A549 (cell line): Measurements from ENCODE around the gene ATG4B. TPM values are rescaled to one million over a fixed set of nuclear protein-coding genes. Genes with fewer than 3 reads are reported as not detected.

Experiments used
- ATAC-seq, 2 experiments: fragments of 200-7000 bp in 1 of 2; fragments of >200 bp in 1 of 2; cut with Nextera tagmentation in 1 of 2; cut with Tn5 transposase in 1 of 2; 3 replicates each; pipeline versions ENCODE4 v1.8.0 to v1.9.1; 2018 to 2020; ENCODE audit warnings: mild to moderate bottlenecking in 1 of 2, moderate library complexity in 1 of 2
- CTCF ChIA-PET: fragments of 300-600 bp; sonication (Branson Sonifier 250); formaldehyde crosslinking; extraction: SDS; loops from one replicate; lab custom pipeline; 2021; ENCODE audit warnings: antibody characterized with exemption, inconsistent platforms; lab: Yijun Ruan, JAX
- POLR2A ChIA-PET: fragments of 350-600 bp; formaldehyde crosslinking; extraction: SDS; loops from one replicate; lab custom pipeline; 2021; ENCODE audit warnings: antibody characterized with exemption, inconsistent platforms; lab: Yijun Ruan, JAX
- DNase-seq, 2 experiments: peaks; one replicate each; pipeline versions ENCODE4 v3.0.0 to v3.0.0-alpha.2; 2011 to 2016; ENCODE audit warnings: low read depth in 1 of 2, low spot score in 1 of 2
- FAIRE-seq: peaks from 2 replicates; lab custom pipeline; 2011; peaks lifted over from hg19 to GRCh38; lab: Jason Lieb, UNC
- H3K27ac ChIP-seq, 2 experiments: fragments of >200 bp; sonication (Bioruptor Twin); formaldehyde crosslinking; 3 replicates each; pipeline ENCODE4 v1.5.1; 2016 to 2017
- H3K4me1 ChIP-seq: fragments of >200 bp; sonication (Bioruptor Twin); formaldehyde crosslinking; 3 replicates; pipeline ENCODE4 v1.6.1; 2016
- H3K4me2 ChIP-seq: fragments of >200 bp; sonication (Bioruptor Twin); formaldehyde crosslinking; 3 replicates; pipeline ENCODE4 v1.6.1; 2016
- H3K4me3 ChIP-seq: fragments of >200 bp; sonication (Bioruptor Twin); formaldehyde crosslinking; 3 replicates; pipeline ENCODE4 v1.5.1; 2016
- H3K9me3 ChIP-seq: fragments of >200 bp; sonication (Bioruptor Twin); formaldehyde crosslinking; 3 replicates; pipeline ENCODE4 v1.6.1; 2016
- FOSB ChIP-seq: fragments of 250-450 bp; sonication (Bioruptor Pico); IDR thresholded peaks from 2 replicates; pipeline ENCODE4 v1.5.0; 2020; ENCODE audit warnings: mild to moderate bottlenecking, moderate library complexity
- HOXB13 ChIP-seq: fragments of 250-450 bp; sonication (Bioruptor Pico); IDR thresholded peaks from 2 replicates; pipeline ENCODE4 v1.5.0; 2020; ENCODE audit warnings: low read depth, mild to moderate bottlenecking, moderate library complexity
- KDM5A ChIP-seq: fragments of 200-600 bp; sonication (generic); IDR thresholded peaks from 2 replicates; pipeline ENCODE4 v1.6.1; 2016; ENCODE audit warnings: antibody characterized with exemption, mild to moderate bottlenecking
- PHF8 ChIP-seq: fragments of 200-600 bp; sonication (generic); IDR thresholded peaks from 2 replicates; pipeline ENCODE4 v1.6.1; 2016; ENCODE audit warnings: low read depth, mild to moderate bottlenecking, antibody characterized with exemption, moderate library complexity, borderline replicate concordance
- RAD21 ChIP-seq, 2 experiments: fragments of >200 bp in 1 of 2; sonication (Bioruptor Twin) in 1 of 2; formaldehyde crosslinking in 1 of 2; IDR thresholded peaks in 1 of 2; conservative IDR thresholded peaks in 1 of 2; 2 replicates in 1 of 2; 3 replicates in 1 of 2; pipeline ENCODE4 v1.6.1; 2012 to 2018; ENCODE audit warnings: inconsistent platforms in 1 of 2
- SMC3 ChIP-seq: fragments of >200 bp; sonication (Bioruptor Twin); formaldehyde crosslinking; IDR thresholded peaks from 3 replicates; pipeline ENCODE4 v1.6.1; 2018; ENCODE audit warnings: inconsistent platforms
- ZNF302 ChIP-seq: fragments of 250-450 bp; sonication (Bioruptor Pico); IDR thresholded peaks from 2 replicates; pipeline ENCODE4 v1.9.0; 2021; ENCODE audit warnings: inconsistent platforms, mild to moderate bottlenecking, moderate library complexity
- WGBS: methylation state at CpG from one replicate; pipeline ENCODE4 v1.1.6; 2017; ENCODE audit errors: missing lambda C conversion rate; 5-methylcytosine and 5-hydroxymethylcytosine counted together
- polyA plus RNA-seq, 4 experiments: library from polyadenylated mRNA; depleted of rRNA in 3 of 4; stranded (reverse); fragments of >200 nt; fragmentation: RNase III in 1 of 4; extraction: RNeasy Plus Mini Kit Qiagen cat#74134 plus additional on column Dnase treatment in 1 of 4; gene quantifications; 2 replicates in 3 of 4; 3 replicates in 1 of 4; pipeline ENCODE4 v1.2.3, GENCODE V29; 2011 to 2017
- TF ChIP-seq, protein P1 (sequence below): fragments of >200 bp; sonication (Bioruptor Twin); formaldehyde crosslinking; IDR thresholded peaks from 3 replicates; pipeline ENCODE4 v1.5.1; 2016
- TF ChIP-seq, protein P2 (sequence below): IDR thresholded peaks from 2 replicates; pipeline ENCODE4 v1.6.1; 2012
- TF ChIP-seq, protein P3 (sequence below): fragments of 450-650 bp; IDR thresholded peaks from 2 replicates; pipeline ENCODE4 v1.6.1; 2014; ENCODE audit warnings: antibody characterized with exemption
- TF ChIP-seq, protein P4 (sequence below): fragments of 250-450 bp; sonication (Bioruptor Pico); IDR thresholded peaks from 2 replicates; pipeline ENCODE4 v1.5.0; 2021; ENCODE audit warnings: mild to moderate bottlenecking, moderate library complexity, borderline replicate concordance

Gene ATG4B
- polyA plus RNA-seq, 2 of the 4 experiments (the other 2 are of a cell fraction): 70.3 to 75.2 TPM

DNA sequence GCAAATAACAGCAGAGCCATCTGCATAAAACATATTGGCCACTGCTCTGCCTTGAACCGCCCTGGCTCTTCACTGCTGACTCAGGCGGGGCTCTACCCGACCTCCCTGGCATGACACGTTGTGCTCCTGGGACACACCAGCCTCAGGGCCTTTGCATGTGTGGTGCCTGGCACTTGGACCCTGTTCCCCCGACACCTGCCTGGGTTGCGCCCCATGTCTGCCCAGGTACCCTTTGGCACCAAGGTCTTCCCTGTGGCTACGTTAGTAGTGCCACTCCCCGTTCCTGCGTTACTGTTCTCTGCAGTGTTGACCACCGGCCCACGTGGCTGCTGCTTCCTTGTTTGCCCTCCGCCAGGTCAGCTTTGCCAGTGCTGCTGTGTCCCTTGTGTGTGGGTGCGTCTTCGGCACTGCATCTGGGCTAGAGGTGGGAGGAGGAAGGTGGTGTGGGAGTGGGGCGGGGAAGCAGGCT lies 20.3 kb downstream of the ATG4B start (continued):
- TF ChIP-seq, protein P1, sequence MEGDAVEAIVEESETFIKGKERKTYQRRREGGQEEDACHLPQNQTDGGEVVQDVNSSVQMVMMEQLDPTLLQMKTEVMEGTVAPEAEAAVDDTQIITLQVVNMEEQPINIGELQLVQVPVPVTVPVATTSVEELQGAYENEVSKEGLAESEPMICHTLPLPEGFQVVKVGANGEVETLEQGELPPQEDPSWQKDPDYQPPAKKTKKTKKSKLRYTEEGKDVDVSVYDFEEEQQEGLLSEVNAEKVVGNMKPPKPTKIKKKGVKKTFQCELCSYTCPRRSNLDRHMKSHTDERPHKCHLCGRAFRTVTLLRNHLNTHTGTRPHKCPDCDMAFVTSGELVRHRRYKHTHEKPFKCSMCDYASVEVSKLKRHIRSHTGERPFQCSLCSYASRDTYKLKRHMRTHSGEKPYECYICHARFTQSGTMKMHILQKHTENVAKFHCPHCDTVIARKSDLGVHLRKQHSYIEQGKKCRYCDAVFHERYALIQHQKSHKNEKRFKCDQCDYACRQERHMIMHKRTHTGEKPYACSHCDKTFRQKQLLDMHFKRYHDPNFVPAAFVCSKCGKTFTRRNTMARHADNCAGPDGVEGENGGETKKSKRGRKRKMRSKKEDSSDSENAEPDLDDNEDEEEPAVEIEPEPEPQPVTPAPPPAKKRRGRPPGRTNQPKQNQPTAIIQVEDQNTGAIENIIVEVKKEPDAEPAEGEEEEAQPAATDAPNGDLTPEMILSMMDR: no peak
- no peak for TF ChIP-seq HOXB13 (CRISPR knock-in tag)

DNA sequence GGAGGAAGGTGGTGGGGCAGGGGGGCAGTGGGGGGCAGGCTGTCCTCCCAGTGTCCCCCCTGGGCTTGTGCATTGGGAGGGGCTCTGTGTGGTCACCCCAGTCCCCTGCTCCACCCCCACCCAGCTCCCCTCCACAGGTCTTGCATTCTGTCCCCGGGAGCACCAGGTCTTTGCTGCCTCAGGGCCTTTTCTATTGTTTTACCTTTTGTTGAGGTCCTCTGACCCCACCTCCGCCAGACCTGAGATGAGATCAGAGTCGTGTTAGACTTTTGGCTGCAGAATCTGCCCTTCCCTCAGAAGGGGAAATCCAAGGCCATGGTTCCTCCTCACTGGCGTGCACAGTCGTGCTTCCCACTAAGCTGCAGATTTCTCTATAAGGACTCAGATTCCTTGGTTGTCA lies 20.8 kb downstream of the ATG4B start:
- no peak overlapping the region for H3K4me3 ChIP-seq
- 82% methylated on average over 5 of the region's 5 CpGs for WGBS
- FAIRE-seq: no peak
- no peak for ATAC-seq
- H3K9me3 ChIP-seq: no peaks in the 10 kb centered on the region
- no peaks in the 10 kb centered on the region for H3K4me1 ChIP-seq
- no peak overlapping the region for H3K4me2 ChIP-seq
- POLR2A ChIA-PET: no interaction called here
- no peak overlapping the region for H3K27ac ChIP-seq
- CTCF ChIA-PET: interaction anchor here (0.9 to 2.5 kb wide), 20 partner anchors 10 to 807 kb away, joined by 3 to 44 read pairs (median 5); partner anchors contain the start of genes ATG4B and DTYMK
- no peak for DNase-seq
- TF ChIP-seq ZNF302 (CRISPR knock-in tag): no peak
- TF ChIP-seq, protein P2, sequence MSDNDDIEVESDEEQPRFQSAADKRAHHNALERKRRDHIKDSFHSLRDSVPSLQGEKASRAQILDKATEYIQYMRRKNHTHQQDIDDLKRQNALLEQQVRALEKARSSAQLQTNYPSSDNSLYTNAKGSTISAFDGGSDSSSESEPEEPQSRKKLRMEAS: no peak
- TF ChIP-seq, protein P3, sequence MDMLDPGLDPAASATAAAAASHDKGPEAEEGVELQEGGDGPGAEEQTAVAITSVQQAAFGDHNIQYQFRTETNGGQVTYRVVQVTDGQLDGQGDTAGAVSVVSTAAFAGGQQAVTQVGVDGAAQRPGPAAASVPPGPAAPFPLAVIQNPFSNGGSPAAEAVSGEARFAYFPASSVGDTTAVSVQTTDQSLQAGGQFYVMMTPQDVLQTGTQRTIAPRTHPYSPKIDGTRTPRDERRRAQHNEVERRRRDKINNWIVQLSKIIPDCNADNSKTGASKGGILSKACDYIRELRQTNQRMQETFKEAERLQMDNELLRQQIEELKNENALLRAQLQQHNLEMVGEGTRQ: no peak
- no peak for TF ChIP-seq KDM5A
- no peak for TF ChIP-seq FOSB (CRISPR knock-in tag)
- TF ChIP-seq PHF8: no peak
- TF ChIP-seq, all 56 proteins: peak for 0

DNA sequence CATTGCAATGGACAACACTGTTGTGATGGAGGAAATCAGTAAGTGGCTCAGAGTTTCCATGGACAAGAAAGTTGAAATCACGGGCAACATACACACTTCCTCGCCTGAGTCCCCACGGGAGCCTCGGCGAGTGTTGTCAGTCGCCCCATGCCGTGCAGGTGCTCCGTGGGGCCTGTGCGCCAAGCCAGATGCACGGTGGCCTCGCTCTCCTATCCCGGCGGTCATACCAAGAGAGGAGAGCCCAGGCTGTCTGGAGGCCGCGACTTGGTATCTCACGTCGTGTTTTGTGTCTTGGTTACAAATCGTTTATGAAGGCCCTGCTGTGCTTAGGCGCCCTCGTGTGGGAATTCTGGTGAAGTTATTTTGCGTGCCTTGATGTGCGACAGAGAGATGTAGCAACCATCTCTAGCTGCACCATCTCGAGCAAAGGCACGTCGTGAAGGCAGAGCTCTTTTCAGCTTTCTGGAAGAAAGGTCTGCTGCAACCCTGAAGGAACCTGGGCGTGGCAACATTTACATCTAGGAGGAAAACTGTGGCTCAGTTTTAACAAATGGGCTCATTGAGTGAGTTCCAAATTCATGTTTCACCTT lies 21.8 kb downstream of the ATG4B start:
- H3K9me3 ChIP-seq: no peaks in the 10 kb centered on the region
- TF ChIP-seq, protein P4, sequence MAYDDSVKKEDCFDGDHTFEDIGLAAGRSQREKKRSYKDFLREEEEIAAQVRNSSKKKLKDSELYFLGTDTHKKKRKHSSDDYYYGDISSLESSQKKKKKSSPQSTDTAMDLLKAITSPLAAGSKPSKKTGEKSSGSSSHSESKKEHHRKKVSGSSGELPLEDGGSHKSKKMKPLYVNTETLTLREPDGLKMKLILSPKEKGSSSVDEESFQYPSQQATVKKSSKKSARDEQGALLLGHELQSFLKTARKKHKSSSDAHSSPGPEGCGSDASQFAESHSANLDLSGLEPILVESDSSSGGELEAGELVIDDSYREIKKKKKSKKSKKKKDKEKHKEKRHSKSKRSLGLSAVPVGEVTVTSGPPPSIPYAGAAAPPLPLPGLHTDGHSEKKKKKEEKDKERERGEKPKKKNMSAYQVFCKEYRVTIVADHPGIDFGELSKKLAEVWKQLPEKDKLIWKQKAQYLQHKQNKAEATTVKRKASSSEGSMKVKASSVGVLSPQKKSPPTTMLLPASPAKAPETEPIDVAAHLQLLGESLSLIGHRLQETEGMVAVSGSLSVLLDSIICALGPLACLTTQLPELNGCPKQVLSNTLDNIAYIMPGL: no peak
- TF ChIP-seq SMC3 (peak; percentile 68), RAD21 (conservative IDR thresholded peaks at IDR 0.05 in 1 of 2, IDR thresholded peaks at IDR 0.05 in 1 of 2) (peak; percentile 67 to 76)
- TF ChIP-seq, protein P1: peak; percentile 64
- TF ChIP-seq, all 56 proteins: peak for 3
- ChIA-PET POLR2A (no interaction called here), CTCF (interaction anchor here (0.7 to 2.5 kb wide), 32 partner anchors 8 to 808 kb away, joined by 3 to 44 read pairs (median 4); partner anchors contain the start of genes ATG4B and DTYMK)
- no peaks in the 10 kb centered on the region for H3K4me1 ChIP-seq
- DNase-seq (peak; percentile 27 to 82), ATAC-seq (peak; percentile 83 to 87), FAIRE-seq (peak; percentile 83)
- no peak overlapping the region for H3K27ac ChIP-seq
- no peak overlapping the region for H3K4me2 ChIP-seq
- whole genome bisulfite sequencing: 48% methylated on average over 26 of the region's 26 CpGs
- H3K4me3 ChIP-seq: no peak overlapping the region
